Transverse colon (tissue), 4 donors: Measurements from ENCODE around the gene ASCL5.

Experiments
- EP300 ChIP-seq: sonication (generic); formaldehyde crosslinking; IDR thresholded peaks from one replicate; pipeline ENCODE4 v1.6.1; 2017; ENCODE audit warnings: antibody characterized with exemption, low read depth
- POLR2A ChIP-seq: fragments of 450-650 bp; IDR thresholded peaks from one replicate; pipeline ENCODE4 v1.6.1; 2016; ENCODE audit warnings: antibody characterized with exemption, mild to moderate bottlenecking, moderate library complexity
- POLR2AphosphoS5 ChIP-seq, 3 donors: sonication (generic); formaldehyde crosslinking; IDR thresholded peaks; one replicate each; pipeline ENCODE4 v1.6.1; 2016; ENCODE audit warnings: antibody characterized with exemption in 3 of 3
- TF ChIP-seq, protein P1 (sequence below), 5 experiments: fragments of 200-600 bp in 3 of 5; fragments of 450-650 bp in 2 of 5; sonication (generic) in 3 of 5; IDR thresholded peaks; 1 replicate in 2 of 5; 2 replicates in 3 of 5; pipeline ENCODE4 v1.5.1; 2016 to 2017; ENCODE audit warnings: antibody characterized with exemption in 5 of 5, inconsistent platforms in 3 of 5, mild to moderate bottlenecking in 2 of 5, moderate library complexity in 1 of 5

GRCh38 chr1:201126832-201127754 is at the start of gene ASCL5:
- TF ChIP-seq, protein P1, sequence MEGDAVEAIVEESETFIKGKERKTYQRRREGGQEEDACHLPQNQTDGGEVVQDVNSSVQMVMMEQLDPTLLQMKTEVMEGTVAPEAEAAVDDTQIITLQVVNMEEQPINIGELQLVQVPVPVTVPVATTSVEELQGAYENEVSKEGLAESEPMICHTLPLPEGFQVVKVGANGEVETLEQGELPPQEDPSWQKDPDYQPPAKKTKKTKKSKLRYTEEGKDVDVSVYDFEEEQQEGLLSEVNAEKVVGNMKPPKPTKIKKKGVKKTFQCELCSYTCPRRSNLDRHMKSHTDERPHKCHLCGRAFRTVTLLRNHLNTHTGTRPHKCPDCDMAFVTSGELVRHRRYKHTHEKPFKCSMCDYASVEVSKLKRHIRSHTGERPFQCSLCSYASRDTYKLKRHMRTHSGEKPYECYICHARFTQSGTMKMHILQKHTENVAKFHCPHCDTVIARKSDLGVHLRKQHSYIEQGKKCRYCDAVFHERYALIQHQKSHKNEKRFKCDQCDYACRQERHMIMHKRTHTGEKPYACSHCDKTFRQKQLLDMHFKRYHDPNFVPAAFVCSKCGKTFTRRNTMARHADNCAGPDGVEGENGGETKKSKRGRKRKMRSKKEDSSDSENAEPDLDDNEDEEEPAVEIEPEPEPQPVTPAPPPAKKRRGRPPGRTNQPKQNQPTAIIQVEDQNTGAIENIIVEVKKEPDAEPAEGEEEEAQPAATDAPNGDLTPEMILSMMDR (IDR thresholded peaks at IDR 0.05): peak in 1 of 5 experiments; percentile 17
- no peak for TF ChIP-seq POLR2A
- TF ChIP-seq POLR2AphosphoS5 (IDR thresholded peaks at IDR 0.05): no peak
- TF ChIP-seq EP300: no peak
